ENCODE measurements around the gene ALDH1B1. TPM values are rescaled to one million over a fixed set of nuclear protein-coding genes. Genes with fewer than 3 reads are reported as not detected.

Gene ALDH1B1
- total and polyA plus RNA-seq, 10 of the 15 experiments (the other 5 are each of a cell fraction or from before 2014, with no cell fraction given): 8.6 to 38.5 (median 30.9) TPM

- TF ChIP-seq SUPT20H (IDR thresholded peaks at IDR 0.05; ENCODE audit: borderline replicate concordance, control insufficient read depth, low read depth, low read length): no peak
- no peak for TF ChIP-seq YY1 (IDR thresholded peaks at IDR 0.05; ENCODE audit: low read depth, low read length)
These were observed 24.6 kb upstream of the ALDH1B1 start (continued) for GRCh38 chr9:38367898-38368297.

- Histone ChIP-seq H3K36me3 (ENCODE audit: control insufficient read depth in 2 of 2, insufficient read depth in 2 of 2, low read length in 1 of 2) (no peaks in the 10 kb centered on the region), H3K9ac (ENCODE audit: control insufficient read depth, insufficient read depth, low read length) (no peak overlapping the region), H3K9me3 (replicated peaks; ENCODE audit: control insufficient read depth, insufficient read depth, low read length) (no peaks in the 10 kb centered on the region), H3K79me2 (ENCODE audit: control insufficient read depth, insufficient read depth, low read length) (no peaks in the 10 kb centered on the region), H3K27ac (ENCODE audit: control insufficient read depth, insufficient read depth) (no peak overlapping the region), H3K4me3 (no peak overlapping the region), H3K4me2 (ENCODE audit: control insufficient read depth, insufficient read depth) (no peak overlapping the region), H2AFZ (ENCODE audit: control insufficient read depth, low read depth, low read length) (no peak overlapping the region), H3K27me3 (replicated peaks in 1 of 2; ENCODE audit: control insufficient read depth in 2 of 2, insufficient read depth in 2 of 2, low read length in 1 of 2) (no peaks in the 10 kb centered on the region; a peak in 3 of 4 replicates), H3K4me1 (ENCODE audit: control insufficient read depth, insufficient read depth, low read length) (no peaks in the 10 kb centered on the region), H4K20me1 (ENCODE audit: control insufficient read depth, insufficient read depth) (no peaks in the 10 kb centered on the region)
- RAD21 ChIA-PET (ENCODE audit: unreplicated experiment): interaction anchor here (1.0 kb wide), 1 partner anchor 454 kb away, joined by 4 read pairs; no protein-coding TSS in a partner anchor
- SMC1A ChIA-PET (ENCODE audit: uncharacterized antibody, unreplicated experiment): interaction anchor here (0.6 to 1.5 kb wide), 2 partner anchors 71 to 281 kb away, joined by 3 to 4 read pairs; no protein-coding TSS in a partner anchor
- 0% methylated on average over 2 of the region's 2 CpGs for WGBS (ENCODE audit: insufficient coverage, insufficient replicate concordance, low lambda C conversion rate, missing lambda C conversion rate)
- ATAC-seq: no peak
- CTCF ChIA-PET: interaction anchor here (1.2 to 2.6 kb wide), 3 partner anchors 64 to 456 kb away, joined by 3 to 9 read pairs (median 4); no protein-coding TSS in a partner anchor
- FAIRE-seq: no peak
- no peak for DNase-seq (ENCODE audit: low read depth, low spot score)
- intact Hi-C loops (cut with micrococcal nuclease; ENCODE audit: unreplicated experiment) (no loop called here), in situ Hi-C loops (cut with MboI) (no loop called here)
- BruUV-seq (replicated peaks): no TSS peak
- TF ChIP-seq SUZ12 (IDR thresholded peaks at IDR 0.05; ENCODE audit: unreplicated experiment) (no peak), IKZF2 (IDR thresholded peaks at IDR 0.05) (no peak), KLF5 (IDR thresholded peaks at IDR 0.05; ENCODE audit: partially characterized antibody) (no peak)
- POLR2A ChIA-PET: no interaction called here
These were observed 23.8 kb upstream of the ALDH1B1 start for GRCh38 chr9:38368731-38369130.
